Activated B cell treated with CpG ODN at 0.5 μM for 24 hours (primary cell): ENCODE measurements around the gene BMI1. TPM values are rescaled to one million over a fixed set of nuclear protein-coding genes. Genes with fewer than 3 reads are reported as not detected.
A peak's percentile ranks its signal among the peaks of the same experiment; 100 is the strongest.

Experiments
- ATAC-seq: fragments of 200-7000 bp; cut with Tn5 transposase; one replicate; pipeline ENCODE4 v1.10.0; 2021; ENCODE audit warnings: low read depth, mild to moderate bottlenecking, moderate library complexity
- CTCF ChIA-PET: fragments of 350-600 bp; sonication (Branson Sonifier 250); formaldehyde crosslinking; loops from one replicate; lab custom pipeline; 2021; ENCODE audit warnings: antibody characterized with exemption; lab: Charles Lee
- POLR2A ChIA-PET: fragments of 350-600 bp; sonication (Branson Sonifier 250); formaldehyde crosslinking; loops from one replicate; lab custom pipeline; 2021; ENCODE audit warnings: antibody characterized with exemption; lab: Charles Lee
- DNase-seq: peaks from one replicate; pipeline ENCODE4 v3.0.0; 2022
- H3K27ac Mint-ChIP-seq: one replicate; pipeline ENCODE4 v1.8.0; 2020; ENCODE audit warnings: mixed read lengths
- H3K27me3 Mint-ChIP-seq: one replicate; pipeline ENCODE4 v1.8.0; 2021; ENCODE audit warnings: mixed read lengths
- H3K36me3 Mint-ChIP-seq: one replicate; pipeline ENCODE4 v1.8.0; 2021; ENCODE audit warnings: low read depth, mixed read lengths
- H3K4me1 Mint-ChIP-seq: one replicate; pipeline ENCODE4 v1.8.0; 2021; ENCODE audit warnings: mixed read lengths
- H3K4me3 Mint-ChIP-seq: one replicate; pipeline ENCODE4 v1.8.0; 2020; ENCODE audit warnings: mild to moderate bottlenecking, mixed read lengths
- H3K9me3 Mint-ChIP-seq: one replicate; pipeline ENCODE4 v1.8.0; 2020; ENCODE audit warnings: mixed read lengths
- intact Hi-C: fragments of 100-400 bp; cut with micrococcal nuclease; formaldehyde crosslinking; loops from one replicate; pipeline ENCODE4 v1.15.1; 2024
- total RNA-seq: library from RNA; stranded (reverse); gene quantifications from 2 replicates; pipeline ENCODE4 v1.2.3, GENCODE V29; 2022
- TF ChIP-seq, protein P1 (sequence below): fragments of 200-600 bp; IDR thresholded peaks from one replicate; pipeline ENCODE4 v1.8.0; 2022; ENCODE audit warnings: antibody characterized with exemption, mild to moderate bottlenecking

Gene BMI1
- total RNA-seq, 1 donor from 2014 or later = 70.1 TPM

DNA sequence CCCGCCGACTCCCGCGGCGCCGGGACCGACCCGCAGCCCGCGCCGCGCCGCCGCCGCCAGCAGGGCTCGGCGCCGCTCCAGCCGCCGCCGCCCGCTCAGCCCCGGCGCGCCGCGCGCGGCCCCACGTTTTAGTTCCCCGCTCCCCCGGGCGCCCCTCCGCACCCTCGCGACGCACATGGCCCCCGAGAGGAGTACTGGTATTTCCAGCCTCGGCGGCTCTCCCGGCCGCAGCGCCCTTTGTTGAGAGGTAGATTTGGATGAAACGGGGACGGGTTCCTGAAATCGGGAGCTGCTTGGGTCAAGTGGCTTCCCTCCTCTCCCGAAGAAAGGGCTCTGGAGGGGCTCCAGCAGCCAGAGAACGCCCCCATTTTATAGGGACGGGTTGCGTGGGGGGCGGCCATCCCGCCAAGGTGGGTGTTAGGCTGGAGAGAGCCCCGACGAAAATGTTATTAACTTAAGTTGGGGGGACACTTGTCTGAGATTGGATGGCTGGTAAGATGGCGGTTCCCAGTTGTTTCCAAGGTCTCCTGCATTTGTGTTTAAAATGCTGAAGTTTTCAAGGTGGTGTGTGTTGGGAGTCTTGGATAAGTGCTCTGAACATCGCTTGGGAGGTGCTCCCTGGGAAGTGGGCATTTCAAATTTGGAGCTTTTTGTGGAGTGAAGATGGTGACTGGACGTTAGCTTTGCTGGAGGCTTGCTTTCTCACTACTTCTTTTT, 1.2 kb downstream of the BMI1 start:
- Mint-ChIP-seq H3K27me3 (no peaks in the 10 kb centered on the region), H3K4me1 (peaks cover 65% of the 10 kb centered on the region), H3K4me3 (peak overlapping the region; percentile 88), H3K9me3 (no peaks in the 10 kb centered on the region), H3K27ac (peak overlapping the region; percentile 84), H3K36me3 (peaks cover 8% of the 10 kb centered on the region)
- CTCF ChIA-PET = no interaction called here
- ATAC-seq = no peak
- POLR2A ChIA-PET = interaction anchor here (1.0 to 2.8 kb wide), 9 partner anchors 9 to 279 kb away, joined by 4 to 41 read pairs (median 7); no protein-coding TSS in a partner anchor
- TF ChIP-seq, protein P1, sequence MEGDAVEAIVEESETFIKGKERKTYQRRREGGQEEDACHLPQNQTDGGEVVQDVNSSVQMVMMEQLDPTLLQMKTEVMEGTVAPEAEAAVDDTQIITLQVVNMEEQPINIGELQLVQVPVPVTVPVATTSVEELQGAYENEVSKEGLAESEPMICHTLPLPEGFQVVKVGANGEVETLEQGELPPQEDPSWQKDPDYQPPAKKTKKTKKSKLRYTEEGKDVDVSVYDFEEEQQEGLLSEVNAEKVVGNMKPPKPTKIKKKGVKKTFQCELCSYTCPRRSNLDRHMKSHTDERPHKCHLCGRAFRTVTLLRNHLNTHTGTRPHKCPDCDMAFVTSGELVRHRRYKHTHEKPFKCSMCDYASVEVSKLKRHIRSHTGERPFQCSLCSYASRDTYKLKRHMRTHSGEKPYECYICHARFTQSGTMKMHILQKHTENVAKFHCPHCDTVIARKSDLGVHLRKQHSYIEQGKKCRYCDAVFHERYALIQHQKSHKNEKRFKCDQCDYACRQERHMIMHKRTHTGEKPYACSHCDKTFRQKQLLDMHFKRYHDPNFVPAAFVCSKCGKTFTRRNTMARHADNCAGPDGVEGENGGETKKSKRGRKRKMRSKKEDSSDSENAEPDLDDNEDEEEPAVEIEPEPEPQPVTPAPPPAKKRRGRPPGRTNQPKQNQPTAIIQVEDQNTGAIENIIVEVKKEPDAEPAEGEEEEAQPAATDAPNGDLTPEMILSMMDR = no peak
- intact Hi-C loops = loop anchor here (1.0 to 5.0 kb wide), 5 partner anchors 18 to 400 kb away; partner anchors contain the start of gene DNAJC1
- peak; percentile 30 for DNase-seq

DNA sequence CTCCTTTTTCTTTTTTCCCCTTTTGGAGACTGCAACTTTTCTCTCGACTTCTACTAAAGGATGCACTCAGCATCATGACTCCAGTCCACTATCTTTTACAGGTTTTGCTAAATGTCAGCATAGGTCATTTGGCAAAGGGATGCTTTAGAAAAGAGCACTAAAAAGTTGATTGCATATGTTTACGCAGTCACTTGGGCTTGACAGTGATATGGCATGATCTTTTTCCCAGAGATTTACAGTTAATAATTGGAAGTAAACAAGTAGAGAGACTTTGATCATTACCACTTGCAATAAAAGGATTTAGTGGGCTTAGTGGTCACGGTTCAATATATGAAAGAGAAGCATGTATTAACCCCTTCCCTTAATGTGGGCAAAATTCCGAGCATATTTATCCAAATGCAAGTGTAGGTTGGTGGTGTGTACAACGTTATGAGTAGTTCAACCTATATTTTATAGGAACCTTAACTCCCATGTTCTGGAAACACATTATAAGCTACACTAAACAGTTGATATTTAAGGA, 1.8 kb downstream of the BMI1 start:
- Mint-ChIP-seq H3K4me3 (peak overlapping the region; percentile 88), H3K9me3 (no peaks in the 10 kb centered on the region), H3K27me3 (no peaks in the 10 kb centered on the region), H3K4me1 (peaks cover 60% of the 10 kb centered on the region), H3K36me3 (peaks cover 12% of the 10 kb centered on the region), H3K27ac (peak overlapping the region; percentile 84)
- ATAC-seq (no peak), DNase-seq (no peak)
- intact Hi-C loops = loop anchor here (5.0 kb wide), 1 partner anchor 400 kb away; no protein-coding TSS in a partner anchor
- TF ChIP-seq, protein P1 = no peak
- CTCF ChIA-PET = no interaction called here
- POLR2A ChIA-PET = interaction anchor here (0.6 to 2.8 kb wide), 8 partner anchors 9 to 694 kb away, joined by 3 to 41 read pairs (median 12); no protein-coding TSS in a partner anchor

DNA sequence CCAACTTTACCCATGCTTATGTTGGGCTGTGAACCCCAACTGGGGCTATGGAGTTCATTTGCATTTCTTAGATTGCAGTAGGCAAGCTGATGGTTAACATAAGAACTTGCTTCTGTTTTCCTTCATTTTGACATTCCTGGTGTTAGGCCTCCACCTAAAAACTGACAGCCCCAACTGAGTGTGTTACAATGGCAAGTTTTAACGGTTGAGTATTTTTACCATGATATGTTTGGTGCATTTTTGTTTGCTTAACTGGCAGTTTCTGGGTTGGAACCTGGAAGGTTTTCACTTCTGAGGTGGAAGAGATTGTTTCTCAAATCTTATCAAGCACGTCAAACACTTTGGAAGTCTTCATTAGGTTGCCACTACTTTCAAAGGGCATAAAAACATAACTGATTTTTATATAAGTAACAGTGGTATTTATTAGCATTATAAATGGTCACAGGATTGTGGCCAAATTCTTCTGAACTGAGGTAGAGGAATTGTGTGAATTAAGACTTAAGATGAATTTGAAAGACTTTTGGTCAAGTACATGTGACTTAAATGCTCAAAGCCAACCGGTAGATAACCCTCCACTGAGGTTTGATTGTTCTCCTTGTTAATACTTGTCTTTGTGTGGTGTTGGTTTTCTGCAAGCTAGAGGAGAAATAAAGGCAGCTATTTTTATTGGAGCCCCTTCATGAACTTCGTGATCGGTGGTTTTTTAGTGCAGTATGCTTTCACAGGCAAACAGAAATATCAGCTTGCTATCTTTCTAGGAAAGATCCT, 2.8 kb downstream of the BMI1 start:
- H3K27me3 Mint-ChIP-seq = no peaks in the 10 kb centered on the region
- TF ChIP-seq, protein P1 = no peak
- ChIA-PET POLR2A (interaction anchor here (0.6 to 4.7 kb wide), 6 partner anchors 8 to 693 kb away, joined by 3 to 41 read pairs (median 24); partner anchors contain the start of gene COMMD3), CTCF (no interaction called here)
- H3K4me1 Mint-ChIP-seq = peaks cover 52% of the 10 kb centered on the region
- peak overlapping the region; percentile 89 for H3K27ac Mint-ChIP-seq
- H3K4me3 Mint-ChIP-seq = peak overlapping the region; percentile 90
- no peak for ATAC-seq
- intact Hi-C loops = loop anchor here (5.0 kb wide), 1 partner anchor 399 kb away; no protein-coding TSS in a partner anchor
- DNase-seq = no peak
- H3K36me3 Mint-ChIP-seq = peaks cover 12% of the 10 kb centered on the region
- H3K9me3 Mint-ChIP-seq = no peaks in the 10 kb centered on the region

DNA sequence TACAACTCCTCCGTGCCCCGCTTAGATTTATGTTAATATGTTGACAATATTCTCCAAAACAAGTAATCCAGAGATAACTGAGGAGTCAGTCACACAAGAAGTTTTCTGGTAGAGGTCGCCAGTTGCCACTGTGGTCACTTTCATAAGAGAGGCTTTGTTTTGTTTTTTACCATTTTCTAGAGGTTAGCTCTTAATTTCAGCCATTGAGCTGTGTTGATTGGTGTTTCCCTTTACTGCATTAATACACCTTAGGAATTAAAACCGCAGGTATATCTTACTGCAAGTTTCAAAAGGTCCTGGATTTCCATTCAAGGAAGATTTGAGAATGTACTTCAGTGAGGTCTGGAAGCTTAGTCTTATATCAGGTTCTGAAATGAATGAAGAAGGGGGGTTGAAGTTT, 3.5 kb downstream of the BMI1 start:
- peaks cover 16% of the 10 kb centered on the region for H3K36me3 Mint-ChIP-seq
- POLR2A ChIA-PET = interaction anchor here (0.9 to 4.7 kb wide), 7 partner anchors 8 to 664 kb away, joined by 3 to 38 read pairs (median 7); partner anchors contain the start of gene COMMD3
- no peak for DNase-seq
- H3K4me3 Mint-ChIP-seq = peak overlapping the region; percentile 90
- H3K9me3 Mint-ChIP-seq = no peaks in the 10 kb centered on the region
- CTCF ChIA-PET = no interaction called here
- H3K27me3 Mint-ChIP-seq = no peaks in the 10 kb centered on the region
- ATAC-seq = no peak
- intact Hi-C loops = loop anchor here (5.0 kb wide), 1 partner anchor 398 kb away; no protein-coding TSS in a partner anchor
- TF ChIP-seq, protein P1 = no peak
- peaks cover 49% of the 10 kb centered on the region for H3K4me1 Mint-ChIP-seq
- peak overlapping the region; percentile 89 for H3K27ac Mint-ChIP-seq
